Caco-2 (cell line): ENCODE results near the gene ATP9B. TPM values are rescaled to one million over a fixed set of nuclear protein-coding genes. Genes with fewer than 3 reads are reported as not detected.

Experiments used
- BruUV-seq: library from RNA; stranded (reverse); fragments of 400-500 nt; replicated peaks from 2 replicates; lab custom pipeline; 2021; lab: Mats Ljungman, UMichigan
- CTCF ChIA-PET: fragments of 300-600 bp; sonication (Branson Sonifier 250); formaldehyde crosslinking; loops from one replicate; lab custom pipeline; 2022; ENCODE audit warnings: antibody characterized with exemption; lab: Charles Lee
- POLR2A ChIA-PET: fragments of 300-600 bp; sonication (Branson Sonifier 250); formaldehyde crosslinking; loops from one replicate; lab custom pipeline; 2022; ENCODE audit warnings: antibody characterized with exemption; lab: Charles Lee
- DNase-seq, 2 experiments: peaks; one replicate each; pipeline versions ENCODE4 v3.0.0 to v3.0.0-alpha.2; 2020 to 2022
- H3K27me3 ChIP-seq: replicated peaks from 2 replicates; pipeline ENCODE4 v1.6.0; 2011; ENCODE audit warnings: low read length; ENCODE audit not compliant: control insufficient read depth, insufficient read depth
- H3K36me3 ChIP-seq: 2 replicates; pipeline ENCODE4 v1.5.1; 2011; ENCODE audit warnings: low read length; ENCODE audit not compliant: control insufficient read depth, insufficient read depth
- H3K4me1 ChIP-seq: fragments of 250-450 bp; sonication (Bioruptor Pico); 2 replicates; pipeline ENCODE4 v1.5.1; 2020; ENCODE audit warnings: mild to moderate bottlenecking
- H3K4me3 ChIP-seq: 2 replicates; pipeline ENCODE4 v1.5.1; 2011; ENCODE audit warnings: low read depth, mild to moderate bottlenecking, control low read depth, low read length
- H3K9me3 ChIP-seq: fragments of 250-450 bp; sonication (Bioruptor Pico); 2 replicates; pipeline ENCODE4 v1.5.1; 2020; ENCODE audit warnings: mild to moderate bottlenecking, moderate library complexity
- H3K27ac Mint-ChIP-seq: one replicate; pipeline ENCODE4 v1.8.0; 2022; ENCODE audit warnings: mixed read lengths; ENCODE audit not compliant: unreplicated experiment
- H3K27me3 Mint-ChIP-seq: one replicate; pipeline ENCODE4 v1.8.0; 2022; ENCODE audit warnings: mixed read lengths; ENCODE audit not compliant: insufficient read depth, unreplicated experiment
- H3K36me3 Mint-ChIP-seq: one replicate; pipeline ENCODE4 v1.8.0; 2022; ENCODE audit warnings: mild to moderate bottlenecking, mixed read lengths; ENCODE audit not compliant: insufficient read depth, unreplicated experiment
- H3K4me1 Mint-ChIP-seq: one replicate; pipeline ENCODE4 v1.8.0; 2022; ENCODE audit warnings: low read depth, mixed read lengths; ENCODE audit not compliant: unreplicated experiment
- H3K4me3 Mint-ChIP-seq: one replicate; pipeline ENCODE4 v1.8.0; 2022; ENCODE audit warnings: mild to moderate bottlenecking, moderate library complexity, mixed read lengths; ENCODE audit not compliant: unreplicated experiment
- H3K9me3 Mint-ChIP-seq: one replicate; pipeline ENCODE4 v1.8.0; 2022; ENCODE audit warnings: mixed read lengths; ENCODE audit not compliant: unreplicated experiment
- CTCF ChIP-seq, 2 experiments: fragments of 200-600 bp in 1 of 2; IDR thresholded peaks; 1 replicate in 1 of 2; 2 replicates in 1 of 2; pipeline versions ENCODE4 v1.5.1 to v1.8.0; 2011 to 2022; ENCODE audit warnings: antibody characterized with exemption in 1 of 2, control low read depth in 1 of 2, inconsistent platforms in 1 of 2, low read depth in 1 of 2, low read length in 1 of 2, mild to moderate bottlenecking in 1 of 2, moderate library complexity in 1 of 2; ENCODE audit not compliant: insufficient read depth in 1 of 2, severe bottlenecking in 1 of 2, unreplicated experiment in 1 of 2
- intact Hi-C: fragments of 100-400 bp; cut with micrococcal nuclease; formaldehyde crosslinking; loops from one replicate; pipeline ENCODE4 v1.10.0; 2022; ENCODE audit not compliant: unreplicated experiment
- total RNA-seq: library from RNA; stranded (reverse); gene quantifications from 2 replicates; pipeline ENCODE4 v1.2.3, GENCODE V29; 2022

The ATP9B gene
- total RNA-seq, 1 experiment from 2014 or later, result 15.8 TPM

- Histone ChIP-seq H3K4me1 (no peaks in the 10 kb centered on the region), H3K4me3 (no peak overlapping the region), H3K36me3 (no peaks in the 10 kb centered on the region), H3K9me3 (no peaks in the 10 kb centered on the region), H3K27me3 (no peaks in the 10 kb centered on the region)
- intact Hi-C loops, result no loop called here
- ChIA-PET CTCF (no interaction called here), POLR2A (no interaction called here)
- H3K9me3 Mint-ChIP-seq, result no peaks in the 10 kb centered on the region
- no peak for TF ChIP-seq CTCF (IDR thresholded peaks at IDR 0.05; ENCODE audit: insufficient read depth in 1 of 2, low read depth in 1 of 2, low read length in 1 of 2, severe bottlenecking in 1 of 2, unreplicated experiment in 1 of 2)
- H3K36me3 Mint-ChIP-seq, result no peaks in the 10 kb centered on the region
- H3K4me3 Mint-ChIP-seq, result no peak overlapping the region
- no TSS peak for BruUV-seq
- no peaks in the 10 kb centered on the region for H3K4me1 Mint-ChIP-seq
- no peak overlapping the region for H3K27ac Mint-ChIP-seq
- no peak for DNase-seq
- no peaks in the 10 kb centered on the region for H3K27me3 Mint-ChIP-seq
Observed at GRCh38 chr18:79294235-79294634, 225.0 kb downstream of the ATP9B start.

- CTCF ChIA-PET, result no interaction called here
- Mint-ChIP-seq H3K4me1 (no peaks in the 10 kb centered on the region), H3K27me3 (no peaks in the 10 kb centered on the region), H3K36me3 (no peaks in the 10 kb centered on the region), H3K9me3 (no peaks in the 10 kb centered on the region), H3K27ac (no peak overlapping the region), H3K4me3 (no peak overlapping the region)
- H3K9me3 ChIP-seq, result no peaks in the 10 kb centered on the region
- DNase-seq, result no peak
- intact Hi-C loops, result no loop called here
- no peak overlapping the region for H3K4me3 ChIP-seq
- TF ChIP-seq CTCF (IDR thresholded peaks at IDR 0.05; ENCODE audit: insufficient read depth in 1 of 2, low read depth in 1 of 2, low read length in 1 of 2, severe bottlenecking in 1 of 2, unreplicated experiment in 1 of 2), result no peak
- POLR2A ChIA-PET, result no interaction called here
- no peaks in the 10 kb centered on the region for H3K36me3 ChIP-seq
- BruUV-seq, result no TSS peak
- H3K27me3 ChIP-seq, result no peaks in the 10 kb centered on the region
- no peaks in the 10 kb centered on the region for H3K4me1 ChIP-seq
Observed at GRCh38 chr18:79299272-79299671, 230.1 kb downstream of the ATP9B start.

- CTCF ChIA-PET, result no interaction called here
- H3K4me1 Mint-ChIP-seq, result no peaks in the 10 kb centered on the region
- no TSS peak for BruUV-seq
- Histone ChIP-seq H3K4me1 (no peaks in the 10 kb centered on the region), H3K4me3 (no peak overlapping the region), H3K9me3 (no peaks in the 10 kb centered on the region), H3K27me3 (no peaks in the 10 kb centered on the region), H3K36me3 (no peaks in the 10 kb centered on the region)
- no peaks in the 10 kb centered on the region for H3K27me3 Mint-ChIP-seq
- no peak for TF ChIP-seq CTCF (IDR thresholded peaks at IDR 0.05; ENCODE audit: insufficient read depth in 1 of 2, low read depth in 1 of 2, low read length in 1 of 2, severe bottlenecking in 1 of 2, unreplicated experiment in 1 of 2)
- no peak overlapping the region for H3K4me3 Mint-ChIP-seq
- intact Hi-C loops, result no loop called here
- no peak overlapping the region for H3K27ac Mint-ChIP-seq
- no peaks in the 10 kb centered on the region for H3K36me3 Mint-ChIP-seq
- POLR2A ChIA-PET, result no interaction called here
- DNase-seq, result no peak
- no peaks in the 10 kb centered on the region for H3K9me3 Mint-ChIP-seq
Observed at GRCh38 chr18:79299711-79300110, 230.5 kb downstream of the ATP9B start.
